Measurements from ENCODE around the gene MINDY4.

Gene MINDY4

DNA sequence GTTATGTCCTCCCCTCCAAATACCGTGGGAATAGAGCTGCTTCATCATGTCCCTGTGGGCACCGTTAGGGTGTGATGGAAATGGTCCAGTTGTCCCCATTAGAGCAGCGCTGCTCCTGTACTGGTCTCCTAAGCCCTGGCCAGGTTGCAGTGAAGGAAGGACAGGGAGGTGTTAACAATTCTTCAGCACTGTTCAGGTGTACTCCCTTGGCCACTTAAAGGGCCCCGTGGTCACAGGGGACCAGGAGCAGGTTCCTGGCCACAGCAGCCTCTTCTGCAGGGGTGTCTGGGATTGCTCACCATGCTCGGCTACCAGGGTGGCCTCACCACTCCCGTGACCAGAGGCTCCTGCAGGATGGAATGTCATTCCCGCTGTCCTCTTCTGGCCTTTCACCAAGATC lies 65.8 kb downstream of the MINDY4 start:
- in situ Hi-C loops (cut with HindIII; ENCODE audit: low sequenced_read_pairs) = no loop called here
- TF ChIP-seq, protein P1, sequence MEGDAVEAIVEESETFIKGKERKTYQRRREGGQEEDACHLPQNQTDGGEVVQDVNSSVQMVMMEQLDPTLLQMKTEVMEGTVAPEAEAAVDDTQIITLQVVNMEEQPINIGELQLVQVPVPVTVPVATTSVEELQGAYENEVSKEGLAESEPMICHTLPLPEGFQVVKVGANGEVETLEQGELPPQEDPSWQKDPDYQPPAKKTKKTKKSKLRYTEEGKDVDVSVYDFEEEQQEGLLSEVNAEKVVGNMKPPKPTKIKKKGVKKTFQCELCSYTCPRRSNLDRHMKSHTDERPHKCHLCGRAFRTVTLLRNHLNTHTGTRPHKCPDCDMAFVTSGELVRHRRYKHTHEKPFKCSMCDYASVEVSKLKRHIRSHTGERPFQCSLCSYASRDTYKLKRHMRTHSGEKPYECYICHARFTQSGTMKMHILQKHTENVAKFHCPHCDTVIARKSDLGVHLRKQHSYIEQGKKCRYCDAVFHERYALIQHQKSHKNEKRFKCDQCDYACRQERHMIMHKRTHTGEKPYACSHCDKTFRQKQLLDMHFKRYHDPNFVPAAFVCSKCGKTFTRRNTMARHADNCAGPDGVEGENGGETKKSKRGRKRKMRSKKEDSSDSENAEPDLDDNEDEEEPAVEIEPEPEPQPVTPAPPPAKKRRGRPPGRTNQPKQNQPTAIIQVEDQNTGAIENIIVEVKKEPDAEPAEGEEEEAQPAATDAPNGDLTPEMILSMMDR (IDR thresholded peaks at IDR 0.05; ENCODE audit: low read depth, low read length) = no peak
- H3K4me3 ChIP-seq (ENCODE audit: low read depth, low read length) = no peak overlapping the region
- DNase-seq (ENCODE audit: low read depth, low spot score) = no peak

- in situ Hi-C loops (cut with HindIII; ENCODE audit: low sequenced_read_pairs) = no loop called here
- H3K4me3 ChIP-seq (ENCODE audit: low read depth, low read length) = no peak overlapping the region
- DNase-seq (ENCODE audit: low read depth, low spot score) = no peak
- TF ChIP-seq, protein P1 (IDR thresholded peaks at IDR 0.05; ENCODE audit: low read depth, low read length) = no peak
Observed at GRCh38 chr7:30837581-30837980, 66.4 kb downstream of the MINDY4 start.

DNA sequence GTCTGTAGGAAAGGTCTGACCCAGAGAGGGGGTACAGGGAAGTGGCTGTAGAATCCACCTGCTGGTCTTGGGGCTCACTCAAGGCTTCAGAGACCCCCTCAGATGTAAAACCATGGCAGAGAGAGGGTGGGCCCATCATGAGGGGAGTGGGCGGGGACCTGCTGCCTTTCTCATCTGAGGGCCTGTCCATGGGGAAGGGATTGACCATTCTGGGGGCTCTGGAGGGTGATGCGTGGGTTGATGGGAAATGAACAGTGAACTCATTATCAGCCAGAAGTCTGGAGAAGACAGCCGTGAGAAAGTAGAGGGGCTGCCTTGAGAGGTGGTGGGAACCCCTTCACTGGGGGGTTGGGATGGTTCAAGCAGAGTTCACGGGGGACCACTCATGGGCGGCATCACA lies 66.8 kb downstream of the MINDY4 start:
- TF ChIP-seq, protein P1 (IDR thresholded peaks at IDR 0.05; ENCODE audit: low read depth, low read length) = no peak
- no peak for DNase-seq (ENCODE audit: low read depth, low spot score)
- in situ Hi-C loops (cut with HindIII; ENCODE audit: low sequenced_read_pairs) = no loop called here
- no peak overlapping the region for H3K4me3 ChIP-seq (ENCODE audit: low read depth, low read length)

GRCh38 chr7:30840141-30841024 lies 69.2 kb downstream of the MINDY4 start:
- no peak overlapping the region for H3K4me3 ChIP-seq (ENCODE audit: low read depth, low read length)
- DNase-seq (ENCODE audit: low read depth, low spot score) = no peak
- in situ Hi-C loops (cut with HindIII; ENCODE audit: low sequenced_read_pairs) = no loop called here
- TF ChIP-seq, protein P1 (IDR thresholded peaks at IDR 0.05; ENCODE audit: low read depth, low read length) = no peak

DNA sequence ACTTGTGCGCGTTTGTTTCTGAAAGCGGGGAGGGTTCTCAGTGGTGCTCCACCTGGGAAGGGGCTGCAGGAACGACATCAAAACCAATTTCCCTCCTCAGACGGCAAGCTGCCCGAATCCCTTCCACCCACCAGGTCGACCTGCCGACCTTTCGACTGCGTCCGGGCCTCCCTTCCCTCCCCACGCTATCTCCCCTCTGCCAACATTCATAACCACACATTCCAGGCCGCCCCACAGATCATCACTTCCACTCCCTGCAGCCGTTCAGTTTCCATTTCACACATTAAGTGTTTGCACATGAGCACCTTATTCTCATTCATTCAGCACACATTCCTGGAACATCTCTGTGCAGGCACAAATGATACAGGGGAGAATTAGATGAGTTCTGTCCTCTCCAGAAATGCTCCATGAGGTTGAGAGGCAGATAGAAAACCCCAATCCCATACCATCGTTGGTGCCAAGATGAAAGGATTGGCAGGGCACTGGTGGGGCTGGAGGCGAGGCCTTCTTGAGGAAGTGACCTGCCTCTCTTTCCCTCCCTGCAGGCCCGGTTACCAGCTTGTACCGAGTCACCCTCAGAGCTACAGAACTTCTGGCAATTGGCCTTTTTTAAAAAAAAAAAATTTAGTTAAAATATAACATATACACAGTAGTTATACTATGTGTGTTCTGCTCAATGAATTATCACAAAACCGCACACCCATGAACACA lies 70.0 kb downstream of the MINDY4 start:
- DNase-seq (ENCODE audit: low read depth, low spot score) = no peak
- in situ Hi-C loops (cut with HindIII; ENCODE audit: low sequenced_read_pairs) = no loop called here

DNA sequence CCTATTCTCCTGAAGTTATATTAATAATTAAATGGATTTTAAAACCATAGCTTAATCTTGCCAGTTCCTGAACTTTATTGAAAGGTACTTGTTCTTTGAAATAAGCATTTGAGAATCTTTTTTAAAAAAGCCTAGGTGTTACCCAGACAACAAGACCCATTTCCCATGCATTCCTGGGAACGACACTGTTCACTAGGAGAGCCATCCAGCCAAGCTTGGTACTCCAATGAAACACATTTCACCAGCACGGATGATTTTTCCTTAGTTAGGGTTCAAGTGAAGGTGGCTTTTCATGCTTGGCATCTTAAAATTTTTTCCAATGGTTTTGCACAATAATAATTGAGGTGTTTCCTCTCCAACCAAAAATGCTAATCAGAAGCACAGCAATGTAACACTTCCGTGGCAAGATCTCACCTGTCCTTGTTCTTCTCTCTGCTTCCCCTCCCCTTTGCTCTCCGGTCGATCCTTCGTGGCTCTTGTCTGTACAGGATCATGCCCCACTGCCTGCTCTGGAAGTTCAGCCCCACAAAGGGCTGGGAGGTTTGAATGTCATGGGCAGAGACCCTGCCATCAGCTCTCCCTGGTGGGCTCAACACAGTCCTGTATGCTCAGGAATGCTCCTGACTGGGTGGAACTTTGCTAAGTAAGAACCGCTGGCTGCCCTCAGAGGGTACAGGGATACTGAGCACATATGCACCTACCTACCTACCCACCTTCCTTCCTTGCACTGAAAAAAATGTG lies 70.8 kb downstream of the MINDY4 start:
- in situ Hi-C loops (cut with HindIII; ENCODE audit: low sequenced_read_pairs) = no loop called here
- TF ChIP-seq, protein P1 (IDR thresholded peaks at IDR 0.05; ENCODE audit: low read depth, low read length) = no peak
- H3K4me3 ChIP-seq (ENCODE audit: low read depth, low read length) = no peak overlapping the region
- no peak for DNase-seq (ENCODE audit: low read depth, low spot score)

More for the DNA sequence above, 70.0 kb downstream of the MINDY4 start:
- no peak overlapping the region for H3K4me3 ChIP-seq (ENCODE audit: low read depth, low read length)
- TF ChIP-seq, protein P1 (IDR thresholded peaks at IDR 0.05; ENCODE audit: low read depth, low read length) = no peak

All from astrocyte of the spinal cord (primary cell).